ENCODE measurements around the gene LRFN2. TPM values are rescaled to one million over a fixed set of nuclear protein-coding genes. Genes with fewer than 3 reads are reported as not detected.

Gene LRFN2
- polyA plus RNA-seq, 1 donor (not counting 4 experiments of a cell fraction or from before 2014, with no cell fraction given) = not detected

DNA sequence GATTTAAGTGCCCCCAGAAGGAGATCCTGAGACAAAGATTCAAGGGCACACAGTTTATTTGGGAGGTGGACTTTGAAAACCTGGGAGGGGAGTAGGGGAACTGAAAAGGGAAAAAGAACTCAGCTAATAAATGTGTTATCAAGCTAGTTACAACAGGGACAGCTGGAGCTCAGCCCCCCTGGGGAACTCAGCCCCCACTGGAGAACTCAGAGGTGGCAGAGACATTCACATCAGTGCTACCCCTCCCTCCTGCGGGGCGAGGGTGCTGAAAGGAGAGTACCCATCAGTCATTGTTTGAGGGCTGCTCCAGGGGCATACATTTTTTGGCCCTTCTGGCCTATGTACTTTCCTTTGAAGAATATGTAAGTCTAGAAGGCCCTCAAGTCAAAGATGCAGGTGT lies 101.4 kb downstream of the LRFN2 start:
- TF ChIP-seq, protein P1, sequence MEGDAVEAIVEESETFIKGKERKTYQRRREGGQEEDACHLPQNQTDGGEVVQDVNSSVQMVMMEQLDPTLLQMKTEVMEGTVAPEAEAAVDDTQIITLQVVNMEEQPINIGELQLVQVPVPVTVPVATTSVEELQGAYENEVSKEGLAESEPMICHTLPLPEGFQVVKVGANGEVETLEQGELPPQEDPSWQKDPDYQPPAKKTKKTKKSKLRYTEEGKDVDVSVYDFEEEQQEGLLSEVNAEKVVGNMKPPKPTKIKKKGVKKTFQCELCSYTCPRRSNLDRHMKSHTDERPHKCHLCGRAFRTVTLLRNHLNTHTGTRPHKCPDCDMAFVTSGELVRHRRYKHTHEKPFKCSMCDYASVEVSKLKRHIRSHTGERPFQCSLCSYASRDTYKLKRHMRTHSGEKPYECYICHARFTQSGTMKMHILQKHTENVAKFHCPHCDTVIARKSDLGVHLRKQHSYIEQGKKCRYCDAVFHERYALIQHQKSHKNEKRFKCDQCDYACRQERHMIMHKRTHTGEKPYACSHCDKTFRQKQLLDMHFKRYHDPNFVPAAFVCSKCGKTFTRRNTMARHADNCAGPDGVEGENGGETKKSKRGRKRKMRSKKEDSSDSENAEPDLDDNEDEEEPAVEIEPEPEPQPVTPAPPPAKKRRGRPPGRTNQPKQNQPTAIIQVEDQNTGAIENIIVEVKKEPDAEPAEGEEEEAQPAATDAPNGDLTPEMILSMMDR (optimal IDR thresholded peaks at IDR 0.05 in 1 of 3, IDR thresholded peaks at IDR 0.05 in 1 of 3, conservative IDR thresholded peaks at IDR 0.05 in 1 of 3; ENCODE audit: extremely low read depth in 1 of 3, insufficient read depth in 2 of 3, low read length in 3 of 3) = no peak
- TF ChIP-seq EZH2 (IDR thresholded peaks at IDR 0.05; ENCODE audit: low read length) = no peak
- FAIRE-seq (no peak), DNase-seq (ENCODE audit: low read depth, low spot score) (no peak)
- Histone ChIP-seq H3K27me3 (ENCODE audit: control insufficient read depth, extremely low read depth, insufficient read depth, low read length) (peaks cover 18% of the 10 kb centered on the region), H3K36me3 (ENCODE audit: control insufficient read depth in 2 of 2, extremely low read depth in 1 of 2, insufficient read depth in 2 of 2, low read length in 2 of 2) (no peaks in the 10 kb centered on the region), H4K20me1 (ENCODE audit: control insufficient read depth, extremely low read depth, insufficient read depth, low read length) (no peaks in the 10 kb centered on the region), H3K9me1 (ENCODE audit: control insufficient read depth, extremely low read depth, insufficient read depth, low read length) (no peaks in the 10 kb centered on the region), H3K9ac (ENCODE audit: control insufficient read depth, extremely low read depth, insufficient read depth, low read length) (no peak overlapping the region), H3K79me2 (ENCODE audit: control insufficient read depth, insufficient read depth, low read length) (no peaks in the 10 kb centered on the region), H3K4me3 (ENCODE audit: control insufficient read depth in 2 of 3, extremely low read depth in 1 of 3, insufficient read depth in 2 of 3, low read depth in 1 of 3, low read length in 3 of 3) (no peak overlapping the region), H3K9me3 (ENCODE audit: control insufficient read depth, low read depth, low read length) (no peaks in the 10 kb centered on the region), H2AFZ (ENCODE audit: control insufficient read depth, low read length) (no peak overlapping the region), H3K4me2 (ENCODE audit: control insufficient read depth, extremely low read depth, insufficient read depth, low read depth, low read length) (no peak overlapping the region), H3K27ac (ENCODE audit: control insufficient read depth, insufficient read depth, low read length) (no peak overlapping the region), H3K4me1 (ENCODE audit: control insufficient read depth, extremely low read depth, insufficient read depth, low read length) (no peaks in the 10 kb centered on the region)
- dilution Hi-C loops (cut with MboI; ENCODE audit: extremely low pct_ligation_motif_present, low sequenced_read_pairs) = no loop called here

DNA sequence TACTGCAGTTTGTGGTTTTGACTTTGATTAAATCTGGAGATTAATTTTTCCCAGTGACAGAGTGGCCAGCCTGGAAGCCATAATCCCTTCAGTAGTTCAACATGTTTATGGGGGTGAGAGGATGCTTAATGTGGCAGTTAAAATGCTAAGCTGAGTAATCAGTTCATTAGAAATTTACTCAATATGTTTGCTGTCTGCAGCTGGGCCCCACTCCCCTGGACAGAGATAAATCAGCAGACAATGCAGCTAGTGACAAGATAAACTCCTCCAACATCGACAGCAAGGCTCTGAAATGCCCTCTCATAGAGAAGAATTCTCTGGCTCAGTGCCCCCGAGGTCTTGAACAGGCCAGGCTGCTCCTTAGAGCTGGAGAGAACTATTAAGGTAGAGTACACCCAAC lies 101.9 kb downstream of the LRFN2 start:
- peaks cover 18% of the 10 kb centered on the region for H3K27me3 ChIP-seq (ENCODE audit: control insufficient read depth, extremely low read depth, insufficient read depth, low read length)
- no peak overlapping the region for H3K9ac ChIP-seq (ENCODE audit: control insufficient read depth, extremely low read depth, insufficient read depth, low read length)
- H3K4me2 ChIP-seq (ENCODE audit: control insufficient read depth, extremely low read depth, insufficient read depth, low read depth, low read length) = no peak overlapping the region
- H3K9me1 ChIP-seq (ENCODE audit: control insufficient read depth, extremely low read depth, insufficient read depth, low read length) = no peaks in the 10 kb centered on the region
- TF ChIP-seq, protein P1 (optimal IDR thresholded peaks at IDR 0.05 in 1 of 3, IDR thresholded peaks at IDR 0.05 in 1 of 3, conservative IDR thresholded peaks at IDR 0.05 in 1 of 3; ENCODE audit: extremely low read depth in 1 of 3, insufficient read depth in 2 of 3, low read length in 3 of 3) = no peak
- TF ChIP-seq EZH2 (IDR thresholded peaks at IDR 0.05; ENCODE audit: low read length) = no peak
- H3K9me3 ChIP-seq (ENCODE audit: control insufficient read depth, low read depth, low read length) = no peaks in the 10 kb centered on the region
- H3K4me1 ChIP-seq (ENCODE audit: control insufficient read depth, extremely low read depth, insufficient read depth, low read length) = no peaks in the 10 kb centered on the region
- no peaks in the 10 kb centered on the region for H4K20me1 ChIP-seq (ENCODE audit: control insufficient read depth, extremely low read depth, insufficient read depth, low read length)
- no peaks in the 10 kb centered on the region for H3K36me3 ChIP-seq (ENCODE audit: control insufficient read depth in 2 of 2, extremely low read depth in 1 of 2, insufficient read depth in 2 of 2, low read length in 2 of 2)
- no peak overlapping the region for H2AFZ ChIP-seq (ENCODE audit: control insufficient read depth, low read length)
- no peaks in the 10 kb centered on the region for H3K79me2 ChIP-seq (ENCODE audit: control insufficient read depth, insufficient read depth, low read length)
- no peak overlapping the region for H3K27ac ChIP-seq (ENCODE audit: control insufficient read depth, insufficient read depth, low read length)
- no peak for FAIRE-seq
- no peak overlapping the region for H3K4me3 ChIP-seq (ENCODE audit: control insufficient read depth in 2 of 3, extremely low read depth in 1 of 3, insufficient read depth in 2 of 3, low read depth in 1 of 3, low read length in 3 of 3)
- dilution Hi-C loops (cut with MboI; ENCODE audit: extremely low pct_ligation_motif_present, low sequenced_read_pairs) = no loop called here
- no peak for DNase-seq (ENCODE audit: low read depth, low spot score)
